ENCODE results near the gene PDK2.

The PDK2 gene

GRCh38 chr17:50100480-50100883, 5.3 kb downstream of the PDK2 start:
- no peak for DNase-seq (ENCODE audit: low read depth in 2 of 2)

GRCh38 chr17:50100921-50101345, 5.8 kb downstream of the PDK2 start:
- DNase-seq (ENCODE audit: low read depth in 2 of 2): no peak

- DNase-seq (ENCODE audit: low read depth in 2 of 2): no peak
These were observed 6.4 kb downstream of the PDK2 start for GRCh38 chr17:50101346-50102163.

GRCh38 chr17:50102164-50102991, 7.2 kb downstream of the PDK2 start:
- DNase-seq (ENCODE audit: low read depth in 2 of 2): no peak

- no peak for DNase-seq (ENCODE audit: low read depth in 2 of 2)
These were observed 8.1 kb downstream of the PDK2 start for GRCh38 chr17:50103252-50103651.

- no peak for DNase-seq (ENCODE audit: low read depth in 2 of 2)
These were observed 8.8 kb downstream of the PDK2 start for GRCh38 chr17:50103941-50104340.

GRCh38 chr17:50105811-50106210, 10.7 kb downstream of the PDK2 start:
- no peak for DNase-seq (ENCODE audit: low read depth in 2 of 2)

GRCh38 chr17:50106393-50107131, 11.4 kb downstream of the PDK2 start:
- DNase-seq (ENCODE audit: low read depth in 2 of 2): no peak

- no peak for DNase-seq (ENCODE audit: low read depth in 2 of 2)
These were observed 12.8 kb downstream of the PDK2 start for GRCh38 chr17:50107790-50108414.

GRCh38 chr17:50108556-50108955, 13.4 kb downstream of the PDK2 start:
- no peak for DNase-seq (ENCODE audit: low read depth in 2 of 2)

DNA sequence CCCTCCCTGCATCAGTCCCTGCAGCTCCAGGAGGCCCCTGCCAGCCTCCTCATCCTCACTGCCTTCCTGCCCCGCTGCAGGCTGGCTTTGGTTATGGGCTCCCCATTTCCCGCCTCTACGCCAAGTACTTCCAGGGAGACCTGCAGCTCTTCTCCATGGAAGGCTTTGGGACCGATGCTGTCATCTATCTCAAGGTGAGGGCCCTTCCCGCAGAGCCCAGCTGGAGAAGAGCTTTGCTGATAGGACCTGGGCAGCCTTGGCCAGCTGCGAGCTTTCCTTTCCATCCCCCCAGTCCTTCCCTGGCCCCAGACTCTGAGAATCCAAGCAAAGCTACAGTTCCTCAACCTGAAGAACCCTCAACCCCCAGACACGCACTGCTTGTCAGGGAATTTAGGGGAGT, 14.1 kb downstream of the PDK2 start:
- no peak for DNase-seq (ENCODE audit: low read depth in 2 of 2)

GRCh38 chr17:50109785-50110184, 14.6 kb downstream of the PDK2 start:
- no peak for DNase-seq (ENCODE audit: low read depth in 2 of 2)

GRCh38 chr17:50110591-50111349, 15.6 kb downstream of the PDK2 start:
- DNase-seq (ENCODE audit: low read depth in 2 of 2): no peak

DNA sequence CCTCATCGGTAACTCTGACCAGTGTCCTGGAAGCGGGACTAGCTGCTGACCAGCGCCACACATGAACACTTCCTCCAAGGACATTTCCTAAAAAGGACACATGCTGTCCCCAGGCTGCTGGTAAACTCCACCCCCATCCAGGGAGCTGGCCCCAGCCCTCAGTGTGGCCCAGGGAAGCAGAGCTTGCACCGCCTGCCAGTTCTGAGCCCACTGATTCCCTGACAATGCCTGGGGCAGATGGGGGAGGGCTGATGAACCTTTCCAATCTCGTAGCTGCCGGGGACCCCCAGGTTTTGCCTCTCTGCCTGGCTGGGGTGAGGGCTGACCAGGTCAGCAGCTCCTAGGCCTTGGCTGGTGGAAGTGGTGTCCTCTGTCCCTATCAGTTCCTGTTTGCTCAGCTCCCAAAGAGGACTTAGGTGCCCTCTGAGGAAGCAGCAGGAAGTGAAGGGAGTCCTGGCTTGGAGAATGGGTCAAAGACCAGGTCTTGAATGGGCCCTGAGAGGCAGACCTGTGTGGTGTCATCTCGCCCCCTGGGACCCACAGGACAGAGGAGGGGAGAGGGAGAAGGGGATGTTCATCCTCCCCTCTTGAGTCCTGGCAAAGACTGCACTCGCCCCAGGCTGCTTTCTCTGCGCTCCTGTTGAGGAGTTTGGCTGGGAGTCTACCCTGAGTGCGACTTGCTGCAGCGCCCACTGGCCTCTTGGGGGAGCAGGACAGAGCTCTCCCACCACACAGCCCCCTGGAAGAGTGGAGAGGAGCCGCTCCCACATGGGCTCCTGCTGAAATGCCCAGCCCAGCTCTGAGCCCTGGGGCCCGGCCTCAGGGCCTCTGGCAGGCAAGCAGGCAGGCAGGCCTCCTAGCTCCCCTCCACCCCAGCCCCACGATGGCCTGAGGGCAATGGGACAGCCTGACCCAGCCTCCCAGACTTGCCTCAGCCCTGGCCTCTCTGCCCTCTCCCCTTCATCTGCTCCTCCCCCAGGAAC, 16.8 kb downstream of the PDK2 start:
- no peak for DNase-seq (ENCODE audit: low read depth in 2 of 2)

DNA sequence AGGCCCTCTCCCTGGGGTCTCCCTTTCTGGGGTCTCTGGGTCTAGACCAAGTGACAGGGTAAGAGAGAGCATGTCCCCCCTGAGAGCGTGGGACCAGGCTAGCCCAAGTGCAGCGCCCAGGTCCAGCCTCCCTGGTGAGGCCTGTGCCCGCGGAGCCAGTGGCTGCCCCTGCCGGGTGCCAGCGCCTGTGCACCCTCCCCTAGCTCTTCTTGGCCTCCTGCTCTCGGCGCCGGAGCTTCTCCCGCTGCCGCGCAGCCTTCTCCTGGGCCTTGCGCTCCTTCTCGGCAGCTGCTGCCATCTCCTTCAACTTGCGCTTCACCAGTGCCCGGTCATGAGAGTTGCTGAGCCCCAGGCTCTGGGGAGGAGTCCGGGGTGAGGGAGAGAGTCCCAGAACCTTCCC, 17.5 kb downstream of the PDK2 start:
- DNase-seq (ENCODE audit: low read depth in 2 of 2): no peak

GRCh38 chr17:50113624-50114320, 18.6 kb downstream of the PDK2 start:
- no peak for DNase-seq (ENCODE audit: low read depth in 2 of 2)

DNA sequence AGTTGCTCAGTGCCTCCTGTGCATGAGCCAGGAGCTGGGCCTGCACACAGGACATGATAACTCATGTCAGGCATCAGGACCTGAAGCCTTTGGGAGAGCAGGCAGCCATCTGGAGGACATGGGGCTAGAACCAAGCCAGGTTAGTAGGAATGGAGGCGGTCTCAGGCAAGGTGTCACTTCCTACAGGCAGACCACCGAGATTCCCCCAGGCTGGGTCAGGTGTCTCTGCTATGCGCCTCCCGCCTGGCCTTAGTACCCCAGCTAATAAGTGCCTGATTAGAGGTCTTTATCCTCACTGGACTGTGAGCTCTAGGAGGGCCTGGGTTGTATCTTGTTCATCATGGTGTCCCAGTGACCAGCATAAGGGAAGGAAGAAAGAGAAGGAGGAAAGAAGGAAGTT, 19.2 kb downstream of the PDK2 start:
- no peak for DNase-seq (ENCODE audit: low read depth in 2 of 2)

GRCh38 chr17:50114849-50115357, 19.8 kb downstream of the PDK2 start:
- DNase-seq (ENCODE audit: low read depth in 2 of 2): no peak

- no peak for DNase-seq (ENCODE audit: low read depth in 2 of 2)
These were observed 20.6 kb downstream of the PDK2 start for GRCh38 chr17:50115756-50116155.

All from stimulated activated CD4-positive, alpha-beta T cell treated with anti-CD3 and anti-CD28 coated beads, Interleukin-1b, Interleukin-23, amount 100 ng/mL, for 4 hours (primary cell).